ENCODE results near the gene AMER2.
"Not testable (repeated sequence)": the region's sequence is repeated elsewhere in the genome, so short reads cannot be mapped to it uniquely, and the experiment has no call there.

AMER2 gene

GRCh38 chr13:25180775-25181537 lies 8.9 kb upstream of the AMER2 start:
- DNase-seq = no peak

GRCh38 chr13:25179832-25180774 lies 8.0 kb upstream of the AMER2 start:
- no peak for DNase-seq

GRCh38 chr13:25179011-25179410 lies 6.9 kb upstream of the AMER2 start:
- DNase-seq = no peak

GRCh38 chr13:25178070-25178469 lies 6.0 kb upstream of the AMER2 start:
- DNase-seq = no peak

GRCh38 chr13:25177636-25178035 lies 5.5 kb upstream of the AMER2 start:
- no peak for DNase-seq

GRCh38 chr13:25177012-25177411 lies 4.9 kb upstream of the AMER2 start:
- no peak for DNase-seq

GRCh38 chr13:25175431-25175830 lies 3.3 kb upstream of the AMER2 start:
- DNase-seq = no peak

GRCh38 chr13:25175026-25175425 lies 2.9 kb upstream of the AMER2 start:
- DNase-seq = no peak

- DNase-seq = no peak
Measured at GRCh38 chr13:25174304-25174703, 2.2 kb upstream of the AMER2 start.

- no peak for DNase-seq
Measured at GRCh38 chr13:25172303-25172630, 179 bp upstream of the AMER2 start.

- DNase-seq = no peak
Measured at GRCh38 chr13:25171170-25171516, 945 bp downstream of the AMER2 start.

- DNase-seq = no peak
Measured at GRCh38 chr13:25170554-25171111, 1.5 kb downstream of the AMER2 start.

GRCh38 chr13:25169951-25170553 lies 2.0 kb downstream of the AMER2 start:
- no peak for DNase-seq

GRCh38 chr13:25169356-25169755 lies 2.7 kb downstream of the AMER2 start:
- no peak for DNase-seq

- no peak for DNase-seq
Measured at GRCh38 chr13:25168790-25169189, 3.3 kb downstream of the AMER2 start.

GRCh38 chr13:25167382-25168174 lies 4.5 kb downstream of the AMER2 start:
- DNase-seq = no peak

GRCh38 chr13:25166306-25166705 lies 5.8 kb downstream of the AMER2 start:
- DNase-seq = no peak

GRCh38 chr13:25165663-25166062 lies 6.4 kb downstream of the AMER2 start:
- DNase-seq = no peak

GRCh38 chr13:25165163-25165562 lies 6.9 kb downstream of the AMER2 start:
- not testable (repeated sequence) for DNase-seq

GRCh38 chr13:25157681-25158080 lies 14.4 kb downstream of the AMER2 start:
- no peak for DNase-seq

- DNase-seq = no peak
Measured at GRCh38 chr13:25153736-25154135, 18.4 kb downstream of the AMER2 start.

- no peak for DNase-seq
Measured at GRCh38 chr13:25151626-25152195, 20.4 kb downstream of the AMER2 start.
